ENCODE data around the gene S100A10. TPM values are rescaled to one million over a fixed set of nuclear protein-coding genes. Genes with fewer than 3 reads are reported as not detected.

S100A10 gene
- total and polyA plus RNA-seq, 2 experiments from 2014 or later = 35.9 to 634 TPM

- TF ChIP-seq REST (IDR thresholded peaks at IDR 0.05; ENCODE audit: unreplicated experiment) (no peak), JUNB (IDR thresholded peaks at IDR 0.05; ENCODE audit: unreplicated experiment) (no peak)
Measured at GRCh38 chr1:151986501-151987190, 7.0 kb downstream of the S100A10 start (continued).

GRCh38 chr1:151985768-151986167 lies 7.9 kb downstream of the S100A10 start:
- no peak overlapping the region for H3K4me3 Mint-ChIP-seq
- Histone ChIP-seq H3K9me2 (ENCODE audit: insufficient read depth) (no peaks in the 10 kb centered on the region; the same call in 1 of the 2 replicates), H3K36me3 (ENCODE audit: insufficient read depth) (peaks cover 29% of the 10 kb centered on the region)
- TF ChIP-seq CREB1 (CRISPR knock-in tag; IDR thresholded peaks at IDR 0.05; ENCODE audit: low read depth) (no peak), POLR2AphosphoS5 (IDR thresholded peaks at IDR 0.05; ENCODE audit: low read depth) (no peak), EZH2phosphoT487 (IDR thresholded peaks at IDR 0.05; ENCODE audit: unreplicated experiment) (no peak), ETS1 (IDR thresholded peaks at IDR 0.05) (no peak), NANOG (IDR thresholded peaks at IDR 0.05; ENCODE audit: borderline replicate concordance) (no peak), ZNF331 (CRISPR knock-in tag; IDR thresholded peaks at IDR 0.05; ENCODE audit: low read depth) (no peak), CTCF (conservative IDR thresholded peaks at IDR 0.05; ENCODE audit: low read depth in 2 of 2) (no peak), STAT1 (IDR thresholded peaks at IDR 0.05; ENCODE audit: unreplicated experiment) (no peak), ZNF114 (CRISPR knock-in tag; IDR thresholded peaks at IDR 0.05) (no peak), REST (IDR thresholded peaks at IDR 0.05; ENCODE audit: unreplicated experiment) (no peak), JUNB (IDR thresholded peaks at IDR 0.05; ENCODE audit: unreplicated experiment) (no peak), EZH2 (IDR thresholded peaks at IDR 0.05; ENCODE audit: low read depth, unreplicated experiment) (no peak)

More at GRCh38 chr1:151985768-151986167, 7.9 kb downstream of the S100A10 start:
- Mint-ChIP-seq H3K27ac (no peak overlapping the region), H3K27me3 (ENCODE audit: insufficient read depth, low read depth, poor library complexity) (no peaks in the 10 kb centered on the region), H3K9me3 (no peaks in the 10 kb centered on the region), H3K4me1 (peaks cover 17% of the 10 kb centered on the region), H3K36me3 (ENCODE audit: low read depth) (no peaks in the 10 kb centered on the region)
- ATAC-seq (no peak), DNase-seq (ENCODE audit: low spot score) (no peak)
- peaks cover 22% of the 10 kb centered on the region for H3K4me1 ChIP-seq (ENCODE audit: insufficient read depth)
- peaks cover 38% of the 10 kb centered on the region for H3K79me2 ChIP-seq (replicated peaks; ENCODE audit: insufficient read depth)
- no peak overlapping the region for H3K27ac ChIP-seq (ENCODE audit: low read depth)
- H4K20me1 ChIP-seq (replicated peaks; ENCODE audit: insufficient read depth) = peaks cover 9% of the 10 kb centered on the region; the same call in 1 of the 2 replicates
- H3F3A ChIP-seq (replicated peaks; ENCODE audit: low read depth) = no peaks in the 10 kb centered on the region
- H3K4me2 ChIP-seq = no peak overlapping the region
- no peaks in the 10 kb centered on the region for H3K27me3 ChIP-seq (ENCODE audit: insufficient read depth)
- H3K4me3 ChIP-seq = no peak overlapping the region
- no peak overlapping the region for H2AFZ ChIP-seq
